Fibroblast of pulmonary artery (primary cell): Measurements from ENCODE around the gene PLXNA3.

Experiments
- DNase-seq: peaks from one replicate; pipeline ENCODE4 v3.0.0-alpha.2; 2010; ENCODE audit warnings: low read depth
- H3K4me3 ChIP-seq: replicated peaks from 2 replicates; pipeline ENCODE4 v1.5.1; 2011; ENCODE audit warnings: low read depth, mild to moderate bottlenecking, control low read depth, low read length, moderate library complexity
- TF ChIP-seq, protein P1 (sequence below): IDR thresholded peaks from 2 replicates; pipeline ENCODE4 v1.5.1; 2011; ENCODE audit warnings: mild to moderate bottlenecking, control low read depth, low read length, inconsistent platforms; ENCODE audit errors: missing control alignments

The PLXNA3 gene

DNA sequence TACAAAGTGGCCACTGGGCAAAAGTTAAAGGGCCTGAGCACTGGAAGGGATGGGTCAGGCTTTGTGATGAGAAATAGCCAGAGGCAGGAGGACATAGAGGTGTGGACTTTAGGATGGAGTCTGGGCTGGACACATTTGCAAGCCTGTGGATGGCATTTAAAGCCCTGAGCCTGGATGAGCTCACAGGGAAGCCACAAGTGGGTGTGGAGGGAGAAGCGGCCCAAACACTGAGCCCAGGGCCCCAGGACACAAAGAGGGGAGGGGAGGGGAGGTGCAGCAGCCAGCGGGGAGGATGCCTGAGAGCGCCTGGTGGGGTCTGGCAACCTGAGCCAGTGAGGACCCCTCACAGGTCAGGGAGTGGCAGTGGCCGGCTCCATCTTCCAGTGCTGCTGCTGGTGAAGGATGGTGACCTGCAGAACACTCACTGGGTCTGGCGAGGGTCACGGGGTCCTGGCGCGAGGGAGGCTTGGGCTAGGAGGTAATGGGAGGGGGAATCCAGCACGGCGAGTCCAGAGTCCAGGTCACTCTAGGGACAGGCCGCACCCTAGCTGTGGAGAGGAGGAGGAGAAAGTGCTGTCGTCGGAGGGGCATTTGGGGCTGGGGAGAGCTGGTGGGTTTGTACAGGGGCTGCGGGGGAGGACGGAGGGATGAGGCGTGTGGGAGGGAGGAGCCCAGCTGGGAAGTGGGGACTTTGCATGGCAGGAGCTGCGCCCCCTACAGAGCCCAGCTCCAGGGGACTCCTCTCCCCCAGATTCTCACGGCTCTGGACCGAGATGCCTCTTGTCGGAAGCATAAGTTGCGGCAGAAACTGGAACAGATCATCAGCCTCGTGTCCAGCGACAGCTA is 14.0 kb downstream of the PLXNA3 start:
- no peak overlapping the region for H3K4me3 ChIP-seq
- DNase-seq, result no peak
- TF ChIP-seq, protein P1, sequence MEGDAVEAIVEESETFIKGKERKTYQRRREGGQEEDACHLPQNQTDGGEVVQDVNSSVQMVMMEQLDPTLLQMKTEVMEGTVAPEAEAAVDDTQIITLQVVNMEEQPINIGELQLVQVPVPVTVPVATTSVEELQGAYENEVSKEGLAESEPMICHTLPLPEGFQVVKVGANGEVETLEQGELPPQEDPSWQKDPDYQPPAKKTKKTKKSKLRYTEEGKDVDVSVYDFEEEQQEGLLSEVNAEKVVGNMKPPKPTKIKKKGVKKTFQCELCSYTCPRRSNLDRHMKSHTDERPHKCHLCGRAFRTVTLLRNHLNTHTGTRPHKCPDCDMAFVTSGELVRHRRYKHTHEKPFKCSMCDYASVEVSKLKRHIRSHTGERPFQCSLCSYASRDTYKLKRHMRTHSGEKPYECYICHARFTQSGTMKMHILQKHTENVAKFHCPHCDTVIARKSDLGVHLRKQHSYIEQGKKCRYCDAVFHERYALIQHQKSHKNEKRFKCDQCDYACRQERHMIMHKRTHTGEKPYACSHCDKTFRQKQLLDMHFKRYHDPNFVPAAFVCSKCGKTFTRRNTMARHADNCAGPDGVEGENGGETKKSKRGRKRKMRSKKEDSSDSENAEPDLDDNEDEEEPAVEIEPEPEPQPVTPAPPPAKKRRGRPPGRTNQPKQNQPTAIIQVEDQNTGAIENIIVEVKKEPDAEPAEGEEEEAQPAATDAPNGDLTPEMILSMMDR, result no peak

DNA sequence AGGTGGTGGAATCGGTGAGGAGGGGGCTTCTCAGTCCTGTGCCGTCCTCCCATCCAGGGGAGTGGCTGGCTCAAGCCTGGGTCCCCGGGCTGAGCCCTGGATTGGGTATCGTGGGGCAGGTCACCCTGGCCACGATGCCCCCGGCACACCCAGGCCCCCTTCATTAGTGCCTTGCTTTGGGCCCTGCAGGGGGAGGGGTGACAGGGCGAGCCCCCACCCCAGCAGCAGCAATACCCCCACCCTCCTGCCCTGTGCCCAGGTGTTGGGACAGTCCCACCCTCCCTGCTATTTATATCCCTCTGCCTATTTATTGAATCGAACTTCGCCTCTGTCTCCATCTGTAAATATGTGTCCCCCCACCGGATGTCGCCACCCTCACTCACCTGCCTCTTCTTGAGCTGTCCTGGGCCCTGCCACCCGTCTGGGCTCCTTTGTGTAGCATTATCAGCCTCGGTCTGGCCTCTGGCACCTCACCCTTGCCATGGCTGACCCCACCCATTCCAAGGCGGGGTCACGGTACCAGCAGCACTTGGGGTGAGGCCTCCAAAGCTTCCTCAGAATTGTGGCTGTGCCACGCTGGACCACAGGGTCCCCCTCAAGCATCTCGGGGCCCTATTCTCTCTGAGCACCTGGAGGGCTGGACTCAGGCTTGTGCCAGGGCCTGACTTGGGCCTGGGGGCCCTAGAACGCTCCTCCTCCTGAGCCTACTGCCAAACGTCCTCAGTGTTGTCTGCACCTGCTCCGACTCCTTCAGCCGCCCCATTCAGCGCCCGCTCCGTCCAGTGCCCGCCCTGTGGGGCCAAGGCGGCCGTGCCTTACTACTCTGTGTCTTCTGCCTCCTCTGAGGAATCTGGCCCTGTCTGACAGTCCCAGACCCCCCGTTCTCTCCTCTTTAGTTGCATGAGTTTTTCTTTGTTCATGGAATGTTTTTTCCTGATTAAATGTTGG is 14.9 kb downstream of the PLXNA3 start:
- H3K4me3 ChIP-seq, result no peak overlapping the region
- DNase-seq, result no peak
- TF ChIP-seq, protein P1, result no peak

- TF ChIP-seq, protein P1, result no peak
- no peak overlapping the region for H3K4me3 ChIP-seq
- no peak for DNase-seq
Observed at GRCh38 chrX:154473683-154474082, 15.6 kb downstream of the PLXNA3 start.

DNA sequence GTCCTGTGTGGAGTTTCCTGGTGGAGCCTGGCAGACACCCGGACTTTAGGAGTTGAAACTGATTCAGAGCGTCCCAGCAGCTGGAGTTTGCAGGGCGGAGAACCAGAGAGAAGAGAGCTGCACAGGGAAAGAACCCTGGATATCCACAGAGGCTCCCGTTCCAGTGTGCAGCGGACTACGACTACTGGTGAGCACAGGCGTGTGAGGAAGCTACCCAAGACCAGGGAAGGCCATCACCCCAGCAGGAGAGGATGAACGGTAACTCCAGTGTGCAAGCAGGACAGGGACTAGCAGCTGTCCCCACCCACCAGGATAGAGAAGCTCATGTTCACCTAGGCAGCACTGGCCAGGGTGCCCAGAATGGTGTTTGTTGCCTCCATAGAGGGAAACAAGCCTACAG is 18.7 kb downstream of the PLXNA3 start:
- TF ChIP-seq, protein P1, result no peak
- H3K4me3 ChIP-seq, result no peak overlapping the region
- DNase-seq, result no peak

GRCh38 chrX:154477891-154478477 is 19.9 kb downstream of the PLXNA3 start:
- H3K4me3 ChIP-seq, result peak overlapping the region; percentile 58
- TF ChIP-seq, protein P1, result no peak
- DNase-seq, result no peak

- TF ChIP-seq, protein P1, result no peak
- DNase-seq, result peak; percentile 92
- H3K4me3 ChIP-seq, result peak within 1 kb of the TSS; percentile 58
Observed at GRCh38 chrX:154478728-154479622, 20.9 kb downstream of the PLXNA3 start, which contains the start of gene LAGE3. Gene LAGE3 (minus strand): TSS chrX:154479281. CDS start chrX:154478915, 366 bp downstream.
